NCI-H748 treated with DMSO at 0.1 percent for 48 hours (cell line): Measurements from ENCODE around the gene EHMT1.
"Not testable (repeated sequence)": the region's sequence is repeated elsewhere in the genome, so short reads cannot be mapped to it uniquely, and the experiment has no call there.

Source experiments
- DNase-seq: peaks from one replicate; lab custom pipeline; 2025; lab: John Stamatoyannopoulos, UW

Gene EHMT1

GRCh38 chr9:137873408-137873807, 254.6 kb downstream of the EHMT1 start:
- no peak for DNase-seq

- no peak for DNase-seq
Observed at GRCh38 chr9:137873858-137874362, 255.1 kb downstream of the EHMT1 start.

- no peak for DNase-seq
Observed at GRCh38 chr9:137875354-137875753, 256.5 kb downstream of the EHMT1 start.

GRCh38 chr9:137875846-137876245, 257.0 kb downstream of the EHMT1 start:
- no peak for DNase-seq

GRCh38 chr9:137876269-137876668, 257.5 kb downstream of the EHMT1 start:
- no peak for DNase-seq

GRCh38 chr9:137876781-137877386, 258.1 kb downstream of the EHMT1 start:
- DNase-seq = no peak

GRCh38 chr9:137877506-137878122, 258.8 kb downstream of the EHMT1 start, which contains the start of gene CACNA1B:
Gene CACNA1B (plus strand): TSS chr9:137877782. CDS start chr9:137877934, 152 bp downstream.
- DNase-seq = not testable (repeated sequence)

GRCh38 chr9:137878146-137878941, 259.5 kb downstream of the EHMT1 start:
- DNase-seq = no peak

GRCh38 chr9:137879052-137879451, 260.2 kb downstream of the EHMT1 start:
- no peak for DNase-seq

GRCh38 chr9:137879566-137880150, 260.9 kb downstream of the EHMT1 start:
- no peak for DNase-seq

- no peak for DNase-seq
Observed at GRCh38 chr9:137880160-137880975, 261.6 kb downstream of the EHMT1 start.

GRCh38 chr9:137880976-137881530, 262.2 kb downstream of the EHMT1 start:
- no peak for DNase-seq

- no peak for DNase-seq
Observed at GRCh38 chr9:137881591-137882505, 263.0 kb downstream of the EHMT1 start.

- no peak for DNase-seq
Observed at GRCh38 chr9:137882506-137882821, 263.7 kb downstream of the EHMT1 start.

- not testable (repeated sequence) for DNase-seq
Observed at GRCh38 chr9:137883977-137884376, 265.2 kb downstream of the EHMT1 start.

- DNase-seq = not testable (repeated sequence)
Observed at GRCh38 chr9:137884547-137884946, 265.7 kb downstream of the EHMT1 start.

- DNase-seq = not testable (repeated sequence)
Observed at GRCh38 chr9:137885121-137885520, 266.3 kb downstream of the EHMT1 start.
